Subcutaneous adipose tissue (tissue), 4 donors: ENCODE data around the gene TLK1. TPM values are rescaled to one million over a fixed set of nuclear protein-coding genes. Genes with fewer than 3 reads are reported as not detected.

Experiments used
- total RNA-seq, 4 donors: library from RNA; depleted of rRNA; stranded (reverse); fragments of >200 nt; gene quantifications; one replicate each; pipeline ENCODE4 v1.1.0, GENCODE V29; 2016
- TF ChIP-seq, protein P1 (sequence below): fragments of 450-650 bp; IDR thresholded peaks from one replicate; pipeline ENCODE4 v1.5.1; 2016; ENCODE audit warnings: low read depth, mild to moderate bottlenecking, control low read depth, antibody characterized with exemption, moderate library complexity

The TLK1 gene
- total RNA-seq, 4 donors from 2014 or later, result 30.6 to 37.5 (median 34.4) TPM

GRCh38 chr2:171016125-171016524 is 144.6 kb downstream of the TLK1 start:
- TF ChIP-seq, protein P1, sequence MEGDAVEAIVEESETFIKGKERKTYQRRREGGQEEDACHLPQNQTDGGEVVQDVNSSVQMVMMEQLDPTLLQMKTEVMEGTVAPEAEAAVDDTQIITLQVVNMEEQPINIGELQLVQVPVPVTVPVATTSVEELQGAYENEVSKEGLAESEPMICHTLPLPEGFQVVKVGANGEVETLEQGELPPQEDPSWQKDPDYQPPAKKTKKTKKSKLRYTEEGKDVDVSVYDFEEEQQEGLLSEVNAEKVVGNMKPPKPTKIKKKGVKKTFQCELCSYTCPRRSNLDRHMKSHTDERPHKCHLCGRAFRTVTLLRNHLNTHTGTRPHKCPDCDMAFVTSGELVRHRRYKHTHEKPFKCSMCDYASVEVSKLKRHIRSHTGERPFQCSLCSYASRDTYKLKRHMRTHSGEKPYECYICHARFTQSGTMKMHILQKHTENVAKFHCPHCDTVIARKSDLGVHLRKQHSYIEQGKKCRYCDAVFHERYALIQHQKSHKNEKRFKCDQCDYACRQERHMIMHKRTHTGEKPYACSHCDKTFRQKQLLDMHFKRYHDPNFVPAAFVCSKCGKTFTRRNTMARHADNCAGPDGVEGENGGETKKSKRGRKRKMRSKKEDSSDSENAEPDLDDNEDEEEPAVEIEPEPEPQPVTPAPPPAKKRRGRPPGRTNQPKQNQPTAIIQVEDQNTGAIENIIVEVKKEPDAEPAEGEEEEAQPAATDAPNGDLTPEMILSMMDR, result no peak

- TF ChIP-seq, protein P1, result no peak
These were observed 146.8 kb downstream of the TLK1 start for GRCh38 chr2:171013851-171014250.

- TF ChIP-seq, protein P1, result no peak
These were observed 151.3 kb downstream of the TLK1 start for GRCh38 chr2:171009386-171009785.

GRCh38 chr2:171008550-171009205 is 152.0 kb downstream of the TLK1 start:
- TF ChIP-seq, protein P1, result no peak

GRCh38 chr2:171004833-171005232 is 155.9 kb downstream of the TLK1 start:
- TF ChIP-seq, protein P1, result no peak

- TF ChIP-seq, protein P1, result no peak
These were observed 156.3 kb downstream of the TLK1 start for GRCh38 chr2:171004363-171004762.

- TF ChIP-seq, protein P1, result no peak
These were observed 161.0 kb downstream of the TLK1 start for GRCh38 chr2:170999654-171000053.
